HCT116 (cell line): Measurements from ENCODE around the gene OTOR. TPM values are rescaled to one million over a fixed set of nuclear protein-coding genes. Genes with fewer than 3 reads are reported as not detected.

ENCODE experiments used
- total RNA-seq: library from RNA; stranded (reverse); gene quantifications from one replicate; pipeline ENCODE4 v1.2.1, GENCODE V29; 2021; ENCODE audit not compliant: unreplicated experiment

The OTOR gene
- total RNA-seq, 1 experiment from 2014 or later: not detected

Other genes with a start within 250 kb of the OTOR start
- 7.0 TPM for gene KIF16B, start 174.9 kb upstream of the OTOR start, total RNA-seq
- 78.4 TPM for gene SNRPB2, start 18.3 kb upstream of the OTOR start, total RNA-seq